GM18505 (cell line): ENCODE data around the gene CNNM4.

Experiments used
- ATAC-seq: cut with Tn5 transposase; IDR thresholded peaks from one replicate; pipeline ENCODE4 v1.9.1; 2021; ENCODE audit not compliant: unreplicated experiment
- POLR2A ChIP-seq: IDR thresholded peaks from 4 replicates; pipeline ENCODE4 v1.6.1; 2011; ENCODE audit warnings: borderline replicate concordance; ENCODE audit not compliant: insufficient read depth, insufficient read length; ENCODE audit errors: extremely low read depth

CNNM4 gene

GRCh38 chr2:96826546-96827278 lies 66.0 kb downstream of the CNNM4 start:
- no peak for TF ChIP-seq POLR2A
- ATAC-seq, result no peak

GRCh38 chr2:96828436-96828835 lies 67.7 kb downstream of the CNNM4 start:
- ATAC-seq, result no peak
- TF ChIP-seq POLR2A, result no peak

DNA sequence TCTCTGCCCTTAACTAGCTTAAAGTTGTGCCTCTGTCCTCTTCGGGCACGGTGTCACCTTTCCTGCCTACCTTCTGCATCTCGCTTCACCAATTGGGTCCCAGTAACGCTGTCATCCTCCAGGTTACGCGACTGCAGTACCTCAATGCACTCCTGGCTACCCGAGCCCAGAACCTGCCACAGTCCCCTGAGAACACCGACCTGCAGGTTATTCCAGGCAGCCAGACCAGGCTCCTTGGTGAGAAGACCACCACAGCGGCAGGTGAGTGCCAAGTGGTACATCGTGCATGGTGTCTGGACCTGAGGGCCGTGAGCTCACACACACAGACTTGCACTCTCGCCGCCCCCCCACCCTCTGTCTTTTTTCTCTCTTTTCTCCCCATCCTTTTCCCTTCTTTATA lies 68.2 kb downstream of the CNNM4 start:
- no peak for ATAC-seq
- TF ChIP-seq POLR2A, result no peak

DNA sequence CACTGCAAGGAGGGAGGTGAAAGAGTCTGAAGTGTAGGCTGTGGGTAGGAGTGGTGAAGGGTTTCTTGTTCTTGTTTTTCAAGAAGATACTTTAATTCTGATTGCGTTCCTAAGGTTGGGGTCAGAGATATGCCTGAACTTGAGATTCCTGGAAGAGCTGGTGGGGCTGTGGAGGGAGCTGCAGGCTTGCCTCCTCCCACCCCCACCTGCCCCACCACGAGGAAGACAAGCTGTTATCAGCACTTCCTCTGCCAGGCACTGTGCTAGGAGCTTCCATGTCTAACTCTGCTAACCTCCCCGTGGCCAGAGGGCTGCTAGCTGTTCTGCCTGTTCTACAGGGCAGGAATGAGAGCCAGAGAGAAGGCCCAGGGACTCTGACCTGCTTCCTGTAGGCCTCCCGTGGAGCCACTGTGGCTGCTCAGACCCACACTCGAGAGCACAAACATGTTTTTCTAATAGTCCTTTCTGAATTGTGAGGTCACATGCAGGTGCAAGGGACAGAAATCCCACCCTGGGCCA lies 69.4 kb downstream of the CNNM4 start:
- ATAC-seq, result no peak
- TF ChIP-seq POLR2A, result no peak

DNA sequence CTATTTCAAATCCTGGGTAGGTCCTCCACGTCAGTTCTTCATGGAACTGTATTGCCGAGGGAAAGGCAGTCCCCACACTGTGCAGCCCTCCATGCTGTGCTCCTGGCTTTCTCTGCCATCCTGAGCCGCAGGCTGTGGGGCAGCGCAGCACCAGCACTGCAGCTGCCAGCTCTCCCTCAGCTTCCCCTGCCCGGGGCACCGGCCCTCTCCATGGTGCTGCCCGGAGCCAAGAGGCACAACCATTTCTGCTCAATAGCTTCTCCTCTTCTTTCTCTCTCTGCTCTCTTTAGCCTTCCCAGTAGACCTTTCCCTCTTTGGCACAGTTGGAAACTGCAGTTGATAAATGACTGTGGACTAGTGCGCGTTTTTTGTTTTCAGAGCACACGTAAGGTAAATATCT lies 71.0 kb downstream of the CNNM4 start:
- TF ChIP-seq POLR2A, result no peak
- ATAC-seq, result no peak

DNA sequence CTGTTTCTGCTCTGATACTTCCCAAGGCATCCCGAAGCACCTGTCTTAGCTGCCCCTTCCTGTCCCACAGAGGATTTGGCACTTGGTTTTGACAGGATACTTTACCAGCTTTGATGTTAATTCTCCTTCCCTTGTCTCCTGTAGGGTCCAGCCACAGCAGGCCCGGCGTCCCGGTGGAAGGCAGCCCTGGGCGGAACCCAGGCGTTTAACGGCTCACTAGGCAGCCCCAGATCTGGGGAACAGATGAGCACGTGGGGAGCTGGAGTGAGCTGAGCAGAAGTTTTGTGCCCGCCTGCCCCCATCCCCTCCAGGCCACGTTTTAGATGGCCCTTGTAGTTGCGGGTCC lies 71.7 kb downstream of the CNNM4 start:
- no peak for TF ChIP-seq POLR2A
- no peak for ATAC-seq

DNA sequence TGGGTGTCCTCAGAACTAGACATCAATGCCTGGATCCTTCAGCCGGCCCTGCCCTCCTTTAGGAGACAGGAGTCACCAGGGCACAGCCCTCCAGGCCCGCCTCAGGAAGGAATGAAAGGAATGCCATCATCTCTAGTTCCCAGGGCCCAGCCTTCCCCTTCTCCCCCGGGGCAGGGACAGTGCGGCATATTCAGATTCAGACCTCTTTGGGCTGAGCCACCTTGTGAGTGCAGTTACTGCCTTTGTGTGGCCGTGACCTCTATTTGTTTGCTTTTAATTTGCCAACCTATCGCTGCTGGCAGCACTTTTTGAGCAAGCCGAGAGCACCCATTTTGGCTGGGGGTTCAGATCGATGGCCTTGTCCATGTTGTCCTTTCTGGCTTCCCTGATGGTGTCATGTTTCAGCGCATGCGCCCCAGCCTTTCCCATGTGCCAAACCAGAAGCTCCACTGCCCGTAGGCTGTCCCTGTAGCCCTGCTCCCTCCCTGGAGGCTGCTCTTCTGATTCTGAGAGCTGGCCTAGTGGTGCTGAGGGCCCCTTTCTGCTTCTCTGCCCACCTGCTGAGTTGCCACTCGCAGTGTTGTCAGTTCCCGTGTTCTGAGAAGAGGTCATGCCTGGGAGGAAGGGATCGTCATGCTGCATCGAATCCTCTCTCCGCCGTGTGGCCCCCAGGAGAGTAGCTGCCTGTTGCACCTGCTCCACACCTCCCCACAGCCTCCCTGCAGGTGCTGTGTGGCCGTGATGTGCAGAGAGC lies 72.2 kb downstream of the CNNM4 start:
- ATAC-seq, result no peak
- no peak for TF ChIP-seq POLR2A

- ATAC-seq, result no peak
- no peak for TF ChIP-seq POLR2A
Measured at GRCh38 chr2:96835830-96836229, 75.1 kb downstream of the CNNM4 start.

GRCh38 chr2:96837575-96837974 lies 76.9 kb downstream of the CNNM4 start:
- ATAC-seq, result no peak
- TF ChIP-seq POLR2A, result no peak

DNA sequence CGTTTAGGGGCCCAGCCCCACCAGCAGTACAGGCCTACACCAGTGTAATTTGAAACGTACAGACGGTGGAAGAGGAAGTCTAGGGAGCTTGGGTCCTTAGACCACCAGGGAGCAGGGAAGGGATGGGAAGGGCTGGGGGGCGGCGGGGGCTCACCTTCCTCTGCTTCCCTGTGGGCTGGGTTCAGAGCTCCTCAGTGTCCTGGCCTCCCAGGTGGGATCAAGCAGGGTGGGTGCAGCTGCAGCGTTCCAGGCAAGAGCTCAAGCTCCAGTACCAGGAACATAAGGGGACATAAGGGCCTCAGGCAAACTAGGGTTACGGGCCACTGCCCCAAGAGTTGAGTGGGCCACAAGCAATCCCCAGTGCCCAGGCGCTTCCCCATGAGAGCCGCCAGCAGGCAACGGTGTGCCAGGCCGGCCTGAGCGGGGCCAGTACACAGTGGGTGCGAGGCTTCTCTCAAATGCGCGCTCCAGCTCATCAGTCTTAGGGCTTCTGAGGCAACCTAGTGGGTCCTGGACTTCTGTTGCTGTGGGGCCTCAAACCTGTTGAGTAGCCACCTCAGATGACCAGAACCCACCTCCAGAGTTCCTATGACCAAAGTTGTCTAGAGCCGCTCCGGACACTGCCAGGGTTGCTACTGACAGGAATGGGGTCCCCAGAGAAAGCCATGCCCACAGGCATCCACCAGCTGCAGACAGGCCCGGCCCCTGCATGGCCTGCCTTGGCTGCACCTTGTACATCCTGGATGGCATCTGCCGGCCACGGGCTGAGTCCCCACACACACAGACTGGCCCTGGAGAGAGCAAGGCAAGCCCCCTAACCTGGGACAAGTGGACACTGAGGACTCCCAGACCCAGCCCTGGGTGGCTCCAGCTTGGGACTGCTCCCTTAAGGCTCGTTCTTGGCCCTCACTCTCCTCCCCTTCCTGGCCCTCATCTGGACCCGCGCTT lies 77.9 kb downstream of the CNNM4 start:
- TF ChIP-seq POLR2A, result no peak
- peak; percentile 8 for ATAC-seq

GRCh38 chr2:96839293-96839874 lies 78.7 kb downstream of the CNNM4 start:
- TF ChIP-seq POLR2A, result no peak
- ATAC-seq, result peak; percentile 67

GRCh38 chr2:96839875-96840850 lies 79.5 kb downstream of the CNNM4 start:
- ATAC-seq, result no peak
- TF ChIP-seq POLR2A, result no peak
